GM21723 (cell line): ENCODE data around the gene BARX1.
"Not testable (repeated sequence)": the region's sequence is repeated elsewhere in the genome, so short reads cannot be mapped to it uniquely, and the experiment has no call there.

Experiments used
- ATAC-seq: cut with Tn5 transposase; IDR thresholded peaks from one replicate; pipeline ENCODE4 v1.9.1; 2021; ENCODE audit warnings: mild to moderate bottlenecking, moderate library complexity; ENCODE audit not compliant: unreplicated experiment

BARX1 gene

DNA sequence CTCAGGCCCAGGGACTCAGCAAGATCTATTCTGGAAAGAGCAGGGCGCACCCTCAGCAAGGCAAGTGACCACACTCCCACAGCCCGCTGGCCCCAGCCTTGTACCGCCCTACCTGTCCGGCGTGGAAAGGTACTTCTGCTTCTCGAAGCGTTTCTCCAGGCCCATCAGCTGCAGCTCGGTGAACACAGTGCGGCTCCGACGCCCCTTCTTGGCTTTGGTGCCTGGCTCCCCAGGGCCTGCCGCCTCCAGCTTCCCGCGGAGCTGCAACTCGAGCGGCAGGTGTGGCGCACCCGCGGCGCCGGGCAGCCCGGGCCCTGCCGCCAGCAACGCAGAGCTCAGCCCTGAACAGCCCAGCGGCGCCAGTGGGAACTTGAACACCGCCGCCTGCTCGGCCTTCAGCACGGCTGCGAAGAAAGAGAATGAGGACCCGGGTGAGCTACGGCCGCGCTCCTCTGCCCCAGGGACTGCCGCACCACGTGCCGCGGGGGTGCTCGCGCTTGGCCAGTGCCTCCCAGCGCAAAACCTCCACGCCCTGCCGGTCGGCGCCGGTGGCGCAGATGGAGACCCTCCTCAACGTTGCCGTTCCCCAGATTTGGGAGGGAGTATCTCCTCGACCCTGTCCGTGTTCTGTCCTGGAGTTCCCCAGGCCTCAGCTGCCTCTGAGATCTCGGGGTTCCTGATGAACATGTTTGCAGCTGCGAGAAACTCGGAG lies 2.2 kb downstream of the BARX1 start:
- no peak for ATAC-seq

DNA sequence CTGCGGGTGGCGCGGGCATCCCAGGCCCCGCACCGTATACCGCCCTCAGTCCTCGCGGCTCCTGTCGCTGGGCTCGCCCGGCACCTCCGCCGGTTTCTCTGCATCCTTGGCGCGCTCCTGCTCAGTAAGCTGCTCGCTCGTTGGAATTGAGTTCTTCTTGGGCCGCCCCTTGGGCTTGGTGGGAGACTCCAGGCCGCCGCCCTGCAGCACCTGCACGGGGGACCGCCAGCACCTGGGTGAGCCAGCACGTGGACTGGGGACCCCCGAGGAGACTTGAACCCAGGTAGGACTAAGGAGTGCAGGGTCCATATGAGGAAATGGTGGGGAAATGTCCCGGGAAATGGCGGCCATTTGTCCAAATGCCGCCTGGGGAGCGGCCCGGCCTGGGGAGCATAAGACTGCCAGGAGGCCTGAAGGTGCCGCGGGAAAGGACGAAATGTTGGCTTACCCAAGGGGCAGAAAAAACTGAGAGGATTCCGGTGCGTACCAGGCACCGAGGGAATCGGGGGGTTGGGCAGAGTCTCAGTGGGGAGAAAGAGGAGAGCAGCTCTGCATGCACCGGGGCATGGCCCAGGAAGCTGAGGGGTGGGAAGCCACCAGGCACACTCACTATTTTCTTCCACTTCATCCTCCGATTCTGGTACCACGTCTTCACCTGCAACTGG lies 2.9 kb downstream of the BARX1 start:
- ATAC-seq = no peak

DNA sequence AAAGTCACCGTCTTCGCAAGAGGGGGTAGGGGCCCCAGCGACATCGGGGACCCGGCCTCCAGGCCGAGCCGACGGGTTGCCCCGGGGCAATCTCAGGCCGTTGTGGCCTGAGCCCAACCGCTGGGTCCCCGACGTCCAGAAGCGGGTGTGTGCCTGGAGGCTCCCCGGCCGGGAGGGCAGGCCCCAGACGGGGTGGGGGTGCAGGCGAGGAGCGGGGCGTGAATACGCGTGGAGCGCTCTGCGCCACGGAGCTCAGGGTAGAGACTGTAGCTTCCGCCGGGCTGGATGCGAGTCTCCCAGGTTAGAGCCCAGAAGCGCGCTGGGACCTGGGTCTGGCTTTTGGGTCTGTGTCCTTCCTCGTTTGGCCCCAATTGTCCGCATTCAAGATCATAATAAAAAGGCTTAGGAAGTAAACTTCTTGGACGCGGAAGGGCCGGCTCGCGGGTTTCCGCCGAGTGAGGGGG lies 3.5 kb downstream of the BARX1 start:
- no peak for ATAC-seq

DNA sequence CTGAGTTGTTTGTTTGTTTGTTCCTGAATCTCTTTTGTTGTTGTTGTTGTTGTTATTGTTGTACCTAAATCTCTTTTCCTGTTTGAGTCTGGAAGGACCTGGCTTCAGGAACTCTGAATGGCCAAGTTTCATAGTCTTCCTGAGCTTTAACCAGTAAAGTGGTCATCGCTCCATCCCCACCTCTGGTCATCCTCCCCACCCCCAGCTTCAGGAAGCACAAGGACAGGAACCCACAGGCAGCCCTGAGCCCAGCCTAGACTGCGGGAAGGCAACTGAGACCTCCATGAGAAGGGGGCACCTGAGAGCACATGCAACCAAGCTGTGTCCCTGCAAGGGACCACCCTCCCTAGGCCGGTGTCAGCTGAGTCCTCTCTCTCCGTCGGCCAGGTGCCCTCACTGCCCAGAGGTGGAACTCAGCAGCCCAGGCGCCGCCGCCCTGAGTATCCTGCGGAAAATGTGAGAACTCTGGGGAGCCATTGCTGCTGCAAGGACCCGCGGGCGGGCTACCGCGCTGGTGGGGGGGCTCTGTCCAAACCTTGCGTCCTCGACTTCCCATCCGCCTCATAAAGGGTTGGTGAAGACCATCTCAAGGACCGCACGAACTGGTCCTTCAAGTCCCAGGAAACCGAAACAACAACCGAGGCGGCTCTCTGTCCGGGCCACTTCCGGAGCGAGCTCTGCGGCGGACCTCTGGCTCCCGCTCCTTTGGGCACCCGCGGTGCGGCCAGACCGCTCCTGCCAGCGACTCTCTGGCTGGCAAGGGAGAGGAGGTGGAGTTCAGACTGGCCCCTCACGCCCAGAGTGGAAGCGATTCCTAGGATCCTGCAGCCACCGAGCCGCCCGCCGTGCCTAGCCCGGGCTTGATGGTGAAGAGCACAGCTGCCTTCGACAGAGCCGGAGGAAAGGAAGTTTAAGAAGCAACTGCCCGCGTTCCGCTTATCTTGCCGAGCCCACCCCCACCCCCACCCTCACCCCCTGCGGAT lies 4.2 kb downstream of the BARX1 start:
- ATAC-seq = no peak

DNA sequence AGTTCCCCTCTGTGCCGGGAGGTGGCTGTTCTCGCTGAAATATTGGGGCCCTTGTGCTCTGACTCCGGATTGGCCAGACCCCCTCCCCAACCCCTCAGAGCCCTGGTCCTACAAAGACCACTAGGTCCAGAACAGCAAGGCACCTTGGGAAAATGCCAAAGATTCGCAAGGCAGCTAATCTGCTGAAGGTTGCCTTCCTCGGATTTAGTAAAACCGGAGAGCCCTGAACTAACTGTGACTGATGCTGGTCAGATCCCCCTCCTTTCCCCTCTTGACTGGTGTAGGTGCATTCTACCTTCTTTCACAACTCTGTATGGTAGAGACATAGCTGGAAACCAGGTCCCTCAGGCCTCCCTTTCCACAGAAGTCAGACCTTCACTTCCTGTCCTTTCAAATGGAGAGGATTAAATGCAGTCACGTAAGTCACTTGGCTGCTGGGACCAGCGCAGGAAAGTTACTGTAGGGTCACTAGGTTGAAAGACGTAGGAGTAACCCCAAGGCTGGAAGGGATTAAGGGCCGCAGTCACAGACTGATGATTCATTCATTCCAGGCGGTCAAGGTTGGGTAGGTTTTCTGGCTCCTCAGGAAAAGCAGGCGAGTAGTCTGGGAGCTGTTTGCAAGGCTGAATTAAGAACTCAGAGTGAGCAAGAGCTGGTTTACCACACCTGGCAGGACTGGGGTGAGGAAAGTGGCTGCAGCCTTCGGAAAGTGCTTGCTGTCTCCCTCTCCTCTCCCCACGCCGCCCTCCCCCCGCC lies 5.3 kb downstream of the BARX1 start:
- ATAC-seq = no peak

DNA sequence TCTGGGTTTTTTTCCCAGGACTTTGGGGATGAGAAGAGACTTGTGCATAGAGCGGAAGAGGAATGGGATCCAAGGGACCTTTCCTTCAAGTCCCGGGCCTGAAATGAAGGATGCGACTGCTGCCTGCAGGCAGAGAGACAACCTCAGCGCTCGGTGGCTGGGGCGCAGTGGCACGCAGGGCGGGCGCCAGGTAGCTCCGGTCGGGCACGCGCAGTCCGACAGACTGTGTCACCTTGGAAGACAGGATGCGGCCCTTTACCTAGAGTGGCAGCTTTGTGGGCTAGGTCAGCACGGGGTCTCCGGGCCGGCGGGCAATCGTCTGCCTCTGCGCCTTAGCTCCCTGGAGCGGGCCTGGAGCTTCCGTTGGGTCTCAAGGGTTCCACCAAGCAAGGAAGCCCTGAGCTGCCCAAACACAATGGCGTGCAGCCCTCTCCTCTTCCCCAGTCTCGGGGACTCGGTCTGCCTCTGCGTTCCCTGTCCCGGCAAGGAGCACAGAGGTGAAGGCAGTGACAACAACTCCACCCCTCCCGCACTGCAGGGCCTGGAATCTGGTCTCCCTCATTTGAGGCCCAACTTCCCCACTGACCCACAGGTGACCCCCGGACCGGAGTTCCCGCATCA lies 6.0 kb downstream of the BARX1 start:
- ATAC-seq = no peak

DNA sequence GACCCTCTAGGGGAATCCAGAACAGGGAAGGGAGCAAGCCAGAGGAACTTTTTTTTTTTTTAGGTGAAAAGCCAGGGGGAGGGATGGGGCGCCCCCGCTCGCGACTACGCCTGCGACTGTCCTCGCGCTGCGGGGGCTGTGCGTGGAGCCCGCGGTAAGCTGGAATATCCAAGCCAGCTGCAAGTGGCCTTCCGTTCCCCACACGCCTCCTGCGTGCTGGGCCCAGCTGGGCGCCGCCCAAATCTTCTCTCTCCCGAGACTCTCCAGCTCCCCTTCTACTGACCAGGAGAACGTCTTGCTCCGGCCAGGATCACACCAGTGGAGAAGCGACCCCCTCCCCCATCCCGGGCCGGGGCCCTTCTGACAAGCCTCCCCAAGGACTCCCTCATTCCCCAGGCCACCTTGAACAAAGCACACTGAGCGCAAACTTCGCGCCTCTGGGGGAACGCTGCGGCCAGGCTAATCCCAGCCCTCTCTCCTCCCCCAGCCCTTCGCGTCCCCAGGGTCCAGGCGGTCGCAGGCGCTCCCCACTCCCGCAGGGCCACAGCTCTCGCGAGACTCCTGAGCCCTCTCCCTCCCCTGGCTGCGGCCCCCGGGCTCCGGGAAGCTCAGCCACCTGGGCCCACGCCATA lies 6.6 kb downstream of the BARX1 start:
- ATAC-seq = no peak

DNA sequence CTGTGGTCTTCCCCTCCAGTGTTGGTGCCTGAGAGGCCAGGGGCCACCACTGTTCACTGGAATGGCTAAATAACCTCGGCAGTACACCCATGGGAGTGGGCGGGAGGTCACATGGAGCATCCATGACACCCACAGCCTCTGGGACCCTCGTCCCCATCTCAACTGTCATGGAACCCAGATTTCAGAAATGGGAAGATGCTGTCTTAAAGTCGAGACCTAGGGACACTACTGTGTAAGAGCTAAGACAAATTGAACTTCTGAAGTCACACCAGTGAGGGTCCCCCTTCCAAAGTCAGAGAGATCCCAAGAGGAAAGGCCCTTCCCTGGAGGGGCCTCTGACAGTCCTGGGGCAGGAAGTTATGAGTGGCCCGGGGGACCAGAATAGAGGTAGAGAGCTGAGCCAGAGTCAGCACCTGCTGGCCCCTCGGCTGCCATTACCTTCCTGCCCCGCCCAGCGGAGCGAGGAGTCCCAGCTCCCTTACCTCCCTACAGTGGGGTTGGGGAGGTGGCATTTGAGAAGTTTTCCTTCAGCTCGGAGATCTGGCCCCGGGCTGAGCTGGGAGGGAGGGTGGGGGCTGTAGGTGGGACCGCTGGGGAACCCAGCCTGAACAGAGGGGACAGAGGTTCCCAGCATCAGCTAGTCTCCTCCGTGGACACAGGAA lies 7.6 kb downstream of the BARX1 start:
- no peak for ATAC-seq

DNA sequence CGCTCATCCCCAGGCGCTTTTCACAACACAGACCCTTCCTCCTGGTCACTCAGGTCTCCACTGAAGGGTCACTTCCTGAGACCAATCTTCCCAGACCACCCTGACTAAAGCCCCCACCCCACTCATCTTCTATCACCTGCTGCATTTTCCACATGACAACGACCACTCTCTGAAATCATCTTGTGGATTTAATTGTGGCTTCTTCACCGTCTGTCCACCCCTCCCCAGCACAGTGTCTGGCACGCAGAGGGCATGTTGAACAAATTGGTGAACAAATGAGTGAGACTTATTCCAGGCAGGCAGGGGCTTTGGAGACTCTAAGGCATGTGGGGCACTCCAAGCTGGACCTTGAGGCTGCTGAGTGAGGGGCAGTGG lies 8.8 kb downstream of the BARX1 start:
- no peak for ATAC-seq

DNA sequence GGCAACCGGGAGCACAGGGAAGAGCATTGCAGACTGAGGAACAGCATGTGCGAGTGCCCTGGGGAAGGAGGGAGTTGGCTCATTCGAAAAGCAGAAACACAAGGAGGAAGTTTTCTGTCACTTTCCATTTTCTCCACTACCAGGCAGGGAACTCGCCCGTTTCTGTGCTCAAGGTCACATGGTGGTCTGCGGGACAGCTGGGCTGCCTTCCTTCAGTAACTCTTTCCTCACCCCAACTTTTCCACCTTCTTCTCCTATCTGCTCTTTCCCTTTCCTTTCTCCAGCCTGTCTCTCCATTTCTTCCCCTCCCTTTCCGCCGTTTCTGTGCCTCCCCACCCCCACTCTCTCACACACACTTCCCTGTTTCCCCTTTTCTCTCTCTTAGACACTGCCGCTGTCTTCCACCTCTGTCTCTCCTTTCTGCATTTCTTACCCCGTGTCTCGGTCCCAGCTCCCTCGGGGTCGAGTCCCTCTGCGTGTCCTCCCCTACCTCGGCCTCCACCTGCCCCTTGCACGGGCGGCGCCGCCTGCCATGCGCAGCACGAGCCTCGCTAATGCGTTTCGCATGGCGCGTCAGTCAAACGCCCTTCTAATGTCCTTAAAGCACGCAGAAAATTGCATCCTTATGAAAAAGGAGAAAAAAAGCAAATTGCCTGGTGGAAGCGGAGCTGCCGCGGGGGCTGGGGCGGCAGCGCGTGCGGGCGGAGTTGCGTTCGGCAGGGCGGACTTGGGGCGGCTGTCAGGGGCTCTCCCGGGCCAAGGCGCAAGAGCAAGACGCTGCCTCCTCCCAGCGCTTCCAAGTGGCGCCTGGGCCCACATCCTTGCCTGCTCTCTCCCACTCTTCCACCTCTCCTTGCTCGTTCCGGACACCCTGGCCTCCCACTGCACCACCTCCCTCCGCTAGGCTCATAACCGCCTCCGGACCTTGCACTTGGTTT lies 9.5 kb downstream of the BARX1 start:
- ATAC-seq = no peak

DNA sequence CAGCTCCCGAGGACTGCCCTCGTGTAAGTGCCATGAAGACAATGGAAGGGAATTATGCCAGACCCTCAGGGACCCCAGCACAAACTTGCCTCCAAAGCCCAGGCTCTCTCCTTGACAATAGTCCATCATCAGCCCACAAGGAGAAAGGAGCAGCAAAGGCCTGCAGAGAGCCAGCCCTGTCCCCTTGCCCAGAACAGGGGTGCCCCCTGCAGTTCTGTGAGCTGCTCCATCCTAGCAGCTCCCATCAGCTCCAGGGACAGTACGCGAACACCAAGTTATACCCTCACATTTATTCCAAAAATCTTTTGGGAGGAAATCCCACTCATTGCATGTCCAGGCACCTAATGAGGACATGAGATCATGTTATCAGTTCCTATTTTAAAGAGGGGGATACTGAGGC lies 11.1 kb downstream of the BARX1 start:
- no peak for ATAC-seq

DNA sequence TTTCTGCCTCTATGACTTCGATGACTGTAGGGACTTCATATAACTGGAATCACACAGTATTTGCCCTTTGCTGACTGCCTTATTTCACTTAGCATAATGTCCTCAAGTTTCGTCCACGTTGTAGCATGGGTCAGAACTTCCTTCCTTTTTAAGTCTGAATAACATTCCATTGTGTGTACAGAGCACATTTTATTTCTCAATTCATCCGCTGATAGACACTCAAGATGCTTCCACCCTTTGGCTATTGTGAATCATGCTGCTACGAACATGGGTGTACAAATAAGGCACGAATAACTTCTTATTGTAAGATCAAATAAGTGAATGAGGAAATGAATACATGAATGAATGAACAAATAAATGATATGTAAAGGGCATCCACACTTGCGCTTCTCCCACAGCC lies 13.0 kb downstream of the BARX1 start:
- no peak for ATAC-seq

DNA sequence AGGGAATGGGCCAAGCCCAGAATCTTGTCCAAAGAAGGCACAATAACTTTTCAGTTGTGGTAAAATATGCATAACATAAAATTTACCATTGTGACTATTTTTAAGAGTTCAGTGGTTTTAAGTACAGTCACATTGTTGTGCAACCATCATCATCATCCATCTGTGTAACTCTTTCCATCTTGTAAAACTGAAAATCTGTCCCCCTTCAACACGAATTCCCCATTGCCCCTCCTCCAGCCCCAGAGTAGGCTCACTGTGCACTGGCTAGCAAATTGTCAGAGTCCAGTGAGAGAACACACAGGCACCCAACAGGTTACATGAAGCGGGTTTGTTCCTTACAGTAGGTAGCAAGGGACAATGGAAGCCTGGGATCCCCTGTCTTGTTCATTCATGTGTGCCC lies 13.7 kb downstream of the BARX1 start:
- no peak for ATAC-seq

DNA sequence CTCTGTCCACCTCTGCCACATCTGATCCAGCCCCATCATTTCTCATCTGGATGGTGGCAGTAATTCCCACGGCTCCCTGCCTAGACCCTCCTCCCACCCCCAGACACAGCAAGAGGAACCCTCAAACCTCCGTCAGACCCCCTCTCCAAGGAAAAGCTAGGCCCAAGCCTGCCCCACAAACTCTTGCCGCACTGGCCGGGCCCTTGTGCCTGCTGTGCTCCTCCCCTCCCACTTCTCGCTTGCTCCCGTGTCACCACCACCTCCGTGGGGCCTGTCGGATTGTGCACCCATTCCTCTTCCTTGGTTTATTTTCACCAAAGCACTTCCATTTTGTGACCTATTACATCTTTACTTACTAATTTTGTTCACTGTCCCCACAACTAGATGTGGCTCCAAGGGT lies 14.2 kb downstream of the BARX1 start:
- no peak for ATAC-seq

DNA sequence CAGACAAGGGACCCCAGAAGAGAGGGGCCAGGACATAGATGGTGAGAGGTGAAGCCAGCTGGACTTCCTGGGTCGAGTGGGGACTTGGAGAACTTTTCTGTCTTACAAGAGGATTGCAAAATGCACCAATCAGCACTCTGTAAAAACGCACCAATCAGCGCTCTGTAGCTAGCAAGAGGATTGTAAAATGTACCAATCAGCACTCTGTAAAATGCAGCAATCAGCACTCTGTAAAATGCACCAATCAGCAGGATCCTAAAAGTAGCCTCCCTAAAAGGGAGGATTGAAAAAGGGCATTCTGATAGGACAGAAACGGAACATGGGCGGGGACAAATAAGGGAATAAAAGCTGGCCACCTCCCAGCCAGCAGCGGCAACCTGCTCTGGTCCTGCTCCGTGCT lies 15.6 kb downstream of the BARX1 start:
- ATAC-seq = not testable (repeated sequence)

DNA sequence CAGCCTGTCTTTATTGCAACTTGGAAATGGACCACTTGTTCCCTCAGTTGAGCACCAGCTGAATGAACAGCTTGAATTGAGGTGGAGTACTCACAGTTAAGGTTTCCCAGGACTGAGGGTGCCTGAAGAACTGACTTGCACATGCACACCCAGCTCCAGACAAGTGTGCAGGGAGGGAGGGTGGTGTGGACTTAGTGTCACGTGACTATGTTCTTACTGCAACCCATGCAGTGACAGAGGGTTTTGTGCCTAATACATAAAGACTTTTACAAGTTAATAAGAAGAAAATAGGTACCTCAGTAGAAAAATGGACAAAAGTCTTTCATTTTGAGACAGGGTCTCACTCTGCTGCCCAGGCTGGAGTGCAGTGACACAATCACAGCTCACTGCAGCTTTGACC lies 18.0 kb downstream of the BARX1 start:
- ATAC-seq = no peak

DNA sequence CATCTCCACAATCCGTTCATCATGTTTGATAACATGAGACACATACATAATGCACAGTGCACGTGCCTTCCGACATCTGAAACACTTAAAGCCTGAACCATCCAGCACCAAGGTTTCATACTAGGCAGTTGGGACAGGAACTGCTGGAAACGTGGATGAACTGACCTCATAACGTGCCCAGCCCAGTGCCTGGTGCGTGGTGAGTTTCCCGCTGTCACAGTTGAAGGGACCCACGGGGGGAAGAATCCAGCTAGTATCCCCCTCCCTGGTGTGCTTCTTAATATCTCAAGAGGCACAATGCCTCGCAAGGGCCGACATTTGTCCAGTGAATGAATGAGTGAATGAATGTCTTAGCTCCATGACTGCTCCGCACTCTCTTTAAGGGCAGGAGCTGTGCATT lies 23.2 kb downstream of the BARX1 start:
- no peak for ATAC-seq

DNA sequence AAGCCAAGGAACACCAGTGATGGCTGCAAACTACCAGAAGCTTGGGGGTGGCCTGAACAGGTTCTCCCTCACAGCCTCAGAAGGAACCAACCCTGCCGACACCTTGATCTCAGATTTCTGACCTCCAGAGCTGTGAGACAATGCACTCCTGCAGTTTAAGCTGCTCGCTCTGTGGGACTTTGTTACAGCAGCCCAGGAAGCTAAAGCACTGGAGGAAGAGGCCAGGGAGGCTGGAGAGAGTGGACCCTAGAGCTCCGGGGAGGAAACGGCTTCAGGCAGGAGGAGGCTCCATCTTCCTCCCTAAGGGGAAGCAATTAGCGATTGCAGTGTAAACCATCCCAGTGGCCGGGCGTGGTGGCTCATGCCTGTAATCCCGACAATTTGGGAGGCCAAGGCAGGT lies 25.1 kb downstream of the BARX1 start:
- ATAC-seq = no peak
